GM18505 (cell line): ENCODE data around the gene RNLS.

ENCODE experiments used
- ATAC-seq: cut with Tn5 transposase; IDR thresholded peaks from one replicate; pipeline ENCODE4 v1.9.1; 2021; ENCODE audit not compliant: unreplicated experiment
- POLR2A ChIP-seq: IDR thresholded peaks from 4 replicates; pipeline ENCODE4 v1.6.1; 2011; ENCODE audit warnings: borderline replicate concordance; ENCODE audit not compliant: insufficient read depth, insufficient read length; ENCODE audit errors: extremely low read depth

RNLS gene

GRCh38 chr10:88271761-88272543 lies 311.2 kb downstream of the RNLS start:
- no peak for TF ChIP-seq POLR2A
- ATAC-seq, result peak; percentile 20

GRCh38 chr10:88270871-88271713 lies 312.0 kb downstream of the RNLS start:
- ATAC-seq, result peak; percentile 86
- no peak for TF ChIP-seq POLR2A

- no peak for TF ChIP-seq POLR2A
- no peak for ATAC-seq
These were observed 312.9 kb downstream of the RNLS start for GRCh38 chr10:88270061-88270808.

GRCh38 chr10:88262591-88263234 lies 320.4 kb downstream of the RNLS start:
- ATAC-seq, result no peak
- no peak for TF ChIP-seq POLR2A

- no peak for TF ChIP-seq POLR2A
- ATAC-seq, result no peak
These were observed 322.0 kb downstream of the RNLS start for GRCh38 chr10:88261152-88261551.

- no peak for ATAC-seq
- no peak for TF ChIP-seq POLR2A
These were observed 322.6 kb downstream of the RNLS start for GRCh38 chr10:88260329-88261051.

- TF ChIP-seq POLR2A, result no peak
- ATAC-seq, result no peak
These were observed 323.7 kb downstream of the RNLS start for GRCh38 chr10:88259381-88259780.

GRCh38 chr10:88256886-88257285 lies 326.2 kb downstream of the RNLS start:
- no peak for TF ChIP-seq POLR2A
- ATAC-seq, result no peak

- no peak for ATAC-seq
- no peak for TF ChIP-seq POLR2A
These were observed 327.0 kb downstream of the RNLS start for GRCh38 chr10:88256013-88256680.

- TF ChIP-seq POLR2A, result no peak
- ATAC-seq, result no peak
These were observed 329.0 kb downstream of the RNLS start for GRCh38 chr10:88254091-88254490.

- no peak for TF ChIP-seq POLR2A
- no peak for ATAC-seq
These were observed 329.5 kb downstream of the RNLS start for GRCh38 chr10:88253622-88254021.

- no peak for ATAC-seq
- TF ChIP-seq POLR2A, result no peak
These were observed 330.0 kb downstream of the RNLS start for GRCh38 chr10:88253128-88253527.
